HG03575 (cell line): ENCODE measurements around the gene ZNF688.
"Not testable (repeated sequence)": the region's sequence is repeated elsewhere in the genome, so short reads cannot be mapped to it uniquely, and the experiment has no call there.

ENCODE experiments used
- ATAC-seq: cut with Tn5 transposase; IDR thresholded peaks from one replicate; pipeline ENCODE4 v1.9.1; 2021; ENCODE audit not compliant: unreplicated experiment, insufficient number of reproducible peaks, low FRiP score; ENCODE audit errors: extremely low read depth

ZNF688 gene

GRCh38 chr16:30571445-30572322, at the start of gene ZNF688:
Gene ZNF688, minus strand, starts transcription at chr16:30571714. Its CDS starts 85 bp downstream, at chr16:30571629.
- no peak for ATAC-seq

- no peak for ATAC-seq
These were observed 48.7 kb upstream of the ZNF688 start for GRCh38 chr16:30620169-30620568.

GRCh38 chr16:30619638-30620037, 48.1 kb upstream of the ZNF688 start:
- ATAC-seq = no peak

GRCh38 chr16:30619202-30619601, 47.7 kb upstream of the ZNF688 start:
- no peak for ATAC-seq

- ATAC-seq = no peak
These were observed 44.0 kb upstream of the ZNF688 start for GRCh38 chr16:30615358-30616091.

GRCh38 chr16:30609926-30610839, 38.7 kb upstream of the ZNF688 start, which contains the start of gene ZNF689:
Gene ZNF689, minus strand, starts transcription at chr16:30610389. Its CDS starts 348 bp downstream, at chr16:30610041.
- ATAC-seq = no peak

- no peak for ATAC-seq
These were observed 37.8 kb upstream of the ZNF688 start for GRCh38 chr16:30609002-30609925.

GRCh38 chr16:30606004-30606403, 34.5 kb upstream of the ZNF688 start:
- no peak for ATAC-seq

- ATAC-seq = no peak
These were observed 33.6 kb upstream of the ZNF688 start for GRCh38 chr16:30605158-30605557.

GRCh38 chr16:30604316-30604947, 32.9 kb upstream of the ZNF688 start:
- ATAC-seq = no peak

- no peak for ATAC-seq
These were observed 32.4 kb upstream of the ZNF688 start for GRCh38 chr16:30603945-30604315.

GRCh38 chr16:30602616-30603277, 31.2 kb upstream of the ZNF688 start:
- no peak for ATAC-seq

GRCh38 chr16:30601966-30602365, 30.5 kb upstream of the ZNF688 start:
- ATAC-seq = no peak

GRCh38 chr16:30600929-30601328, 29.4 kb upstream of the ZNF688 start:
- no peak for ATAC-seq

GRCh38 chr16:30600215-30600614, 28.7 kb upstream of the ZNF688 start:
- no peak for ATAC-seq

GRCh38 chr16:30592871-30593270, 21.4 kb upstream of the ZNF688 start:
- no peak for ATAC-seq

GRCh38 chr16:30590869-30591268, 19.4 kb upstream of the ZNF688 start:
- not testable (repeated sequence) for ATAC-seq
